ENCODE measurements around the gene LINC00305.

Gene LINC00305

GRCh38 chr18:64148988-64149387 is at the start of gene LINC00305:
Gene LINC00305 (minus strand): TSS chr18:64149088.
- no peaks in the 10 kb centered on the region for H3K4me1 ChIP-seq (ENCODE audit: insufficient read depth, low read length)
- H3K27ac ChIP-seq (ENCODE audit: low read depth, low read length), result no peak within 1 kb of the TSS
- H3K27me3 ChIP-seq (ENCODE audit: control insufficient read depth in 1 of 2, insufficient read depth in 2 of 2, low read length in 2 of 2), result no peaks in the 10 kb centered on the region
- H3K36me3 ChIP-seq (ENCODE audit: insufficient read depth, low read length), result no peaks in the 10 kb centered on the region
- H3K4me3 ChIP-seq (ENCODE audit: low read depth in 1 of 2, low read length in 2 of 2), result no peak within 1 kb of the TSS
- no peaks in the 10 kb centered on the region for H3K9me3 ChIP-seq (ENCODE audit: low read length)
- H3K9ac ChIP-seq (ENCODE audit: low read length), result no peak within 1 kb of the TSS

- Histone ChIP-seq H3K36me3 (ENCODE audit: insufficient read depth, low read length) (no peaks in the 10 kb centered on the region), H3K4me1 (ENCODE audit: insufficient read depth, low read length) (no peaks in the 10 kb centered on the region), H3K9me3 (ENCODE audit: low read length) (no peaks in the 10 kb centered on the region), H3K4me3 (ENCODE audit: low read depth in 1 of 2, low read length in 2 of 2) (no peak overlapping the region), H3K9ac (ENCODE audit: low read length) (no peak overlapping the region), H3K27ac (ENCODE audit: low read depth, low read length) (no peak overlapping the region), H3K27me3 (ENCODE audit: control insufficient read depth in 1 of 2, insufficient read depth in 2 of 2, low read length in 2 of 2) (no peaks in the 10 kb centered on the region)
Measured at GRCh38 chr18:64191069-64191468, 42.2 kb upstream of the LINC00305 start.

- no peak overlapping the region for H3K9ac ChIP-seq (ENCODE audit: low read length)
- no peaks in the 10 kb centered on the region for H3K4me1 ChIP-seq (ENCODE audit: insufficient read depth, low read length)
- H3K27me3 ChIP-seq (ENCODE audit: control insufficient read depth in 1 of 2, insufficient read depth in 2 of 2, low read length in 2 of 2), result no peaks in the 10 kb centered on the region
- no peak overlapping the region for H3K27ac ChIP-seq (ENCODE audit: low read depth, low read length)
- no peaks in the 10 kb centered on the region for H3K36me3 ChIP-seq (ENCODE audit: insufficient read depth, low read length)
- H3K4me3 ChIP-seq (ENCODE audit: low read depth in 1 of 2, low read length in 2 of 2), result no peak overlapping the region
- H3K9me3 ChIP-seq (ENCODE audit: low read length), result no peaks in the 10 kb centered on the region
Measured at GRCh38 chr18:64185987-64186386, 37.1 kb upstream of the LINC00305 start.

GRCh38 chr18:64183665-64184064 is 34.8 kb upstream of the LINC00305 start:
- Histone ChIP-seq H3K9ac (ENCODE audit: low read length) (no peak overlapping the region), H3K9me3 (ENCODE audit: low read length) (no peaks in the 10 kb centered on the region), H3K27ac (ENCODE audit: low read depth, low read length) (no peak overlapping the region), H3K36me3 (ENCODE audit: insufficient read depth, low read length) (no peaks in the 10 kb centered on the region), H3K4me1 (ENCODE audit: insufficient read depth, low read length) (no peaks in the 10 kb centered on the region), H3K27me3 (ENCODE audit: control insufficient read depth in 1 of 2, insufficient read depth in 2 of 2, low read length in 2 of 2) (no peaks in the 10 kb centered on the region), H3K4me3 (ENCODE audit: low read depth in 1 of 2, low read length in 2 of 2) (no peak overlapping the region)

- Histone ChIP-seq H3K27me3 (ENCODE audit: control insufficient read depth in 1 of 2, insufficient read depth in 2 of 2, low read length in 2 of 2) (no peaks in the 10 kb centered on the region), H3K9ac (ENCODE audit: low read length) (no peak overlapping the region), H3K9me3 (ENCODE audit: low read length) (no peaks in the 10 kb centered on the region), H3K4me1 (ENCODE audit: insufficient read depth, low read length) (no peaks in the 10 kb centered on the region), H3K36me3 (ENCODE audit: insufficient read depth, low read length) (no peaks in the 10 kb centered on the region), H3K27ac (ENCODE audit: low read depth, low read length) (no peak overlapping the region), H3K4me3 (ENCODE audit: low read depth in 1 of 2, low read length in 2 of 2) (no peak overlapping the region)
Measured at GRCh38 chr18:64180617-64181016, 31.7 kb upstream of the LINC00305 start.

- Histone ChIP-seq H3K27ac (ENCODE audit: low read depth, low read length) (no peak overlapping the region), H3K4me3 (ENCODE audit: low read depth in 1 of 2, low read length in 2 of 2) (no peak overlapping the region), H3K27me3 (ENCODE audit: control insufficient read depth in 1 of 2, insufficient read depth in 2 of 2, low read length in 2 of 2) (no peaks in the 10 kb centered on the region), H3K36me3 (ENCODE audit: insufficient read depth, low read length) (no peaks in the 10 kb centered on the region), H3K9me3 (ENCODE audit: low read length) (no peaks in the 10 kb centered on the region), H3K4me1 (ENCODE audit: insufficient read depth, low read length) (no peaks in the 10 kb centered on the region), H3K9ac (ENCODE audit: low read length) (no peak overlapping the region)
Measured at GRCh38 chr18:64180171-64180570, 31.3 kb upstream of the LINC00305 start.

- Histone ChIP-seq H3K36me3 (ENCODE audit: insufficient read depth, low read length) (no peaks in the 10 kb centered on the region), H3K9ac (ENCODE audit: low read length) (no peak overlapping the region), H3K27me3 (ENCODE audit: control insufficient read depth in 1 of 2, insufficient read depth in 2 of 2, low read length in 2 of 2) (no peaks in the 10 kb centered on the region), H3K9me3 (ENCODE audit: low read length) (no peaks in the 10 kb centered on the region), H3K4me1 (ENCODE audit: insufficient read depth, low read length) (no peaks in the 10 kb centered on the region), H3K4me3 (ENCODE audit: low read depth in 1 of 2, low read length in 2 of 2) (no peak overlapping the region), H3K27ac (ENCODE audit: low read depth, low read length) (no peak overlapping the region)
Measured at GRCh38 chr18:64179556-64180080, 30.7 kb upstream of the LINC00305 start.

- no peak overlapping the region for H3K9ac ChIP-seq (ENCODE audit: low read length)
- no peak overlapping the region for H3K4me3 ChIP-seq (ENCODE audit: low read depth in 1 of 2, low read length in 2 of 2)
- no peaks in the 10 kb centered on the region for H3K9me3 ChIP-seq (ENCODE audit: low read length)
- H3K36me3 ChIP-seq (ENCODE audit: insufficient read depth, low read length), result no peaks in the 10 kb centered on the region
- no peaks in the 10 kb centered on the region for H3K27me3 ChIP-seq (ENCODE audit: control insufficient read depth in 1 of 2, insufficient read depth in 2 of 2, low read length in 2 of 2)
- no peaks in the 10 kb centered on the region for H3K4me1 ChIP-seq (ENCODE audit: insufficient read depth, low read length)
- H3K27ac ChIP-seq (ENCODE audit: low read depth, low read length), result no peak overlapping the region
Measured at GRCh38 chr18:64178860-64179259, 30.0 kb upstream of the LINC00305 start.

GRCh38 chr18:64175432-64175831 is 26.5 kb upstream of the LINC00305 start:
- H3K4me1 ChIP-seq (ENCODE audit: insufficient read depth, low read length), result no peaks in the 10 kb centered on the region
- no peaks in the 10 kb centered on the region for H3K9me3 ChIP-seq (ENCODE audit: low read length)
- H3K4me3 ChIP-seq (ENCODE audit: low read depth in 1 of 2, low read length in 2 of 2), result no peak overlapping the region
- no peak overlapping the region for H3K27ac ChIP-seq (ENCODE audit: low read depth, low read length)
- H3K36me3 ChIP-seq (ENCODE audit: insufficient read depth, low read length), result no peaks in the 10 kb centered on the region
- H3K27me3 ChIP-seq (ENCODE audit: control insufficient read depth in 1 of 2, insufficient read depth in 2 of 2, low read length in 2 of 2), result no peaks in the 10 kb centered on the region
- H3K9ac ChIP-seq (ENCODE audit: low read length), result no peak overlapping the region

GRCh38 chr18:64171576-64171975 is 22.7 kb upstream of the LINC00305 start:
- H3K36me3 ChIP-seq (ENCODE audit: insufficient read depth, low read length), result no peaks in the 10 kb centered on the region
- no peaks in the 10 kb centered on the region for H3K4me1 ChIP-seq (ENCODE audit: insufficient read depth, low read length)
- no peaks in the 10 kb centered on the region for H3K9me3 ChIP-seq (ENCODE audit: low read length)
- no peak overlapping the region for H3K4me3 ChIP-seq (ENCODE audit: low read depth in 1 of 2, low read length in 2 of 2)
- no peak overlapping the region for H3K9ac ChIP-seq (ENCODE audit: low read length)
- no peak overlapping the region for H3K27ac ChIP-seq (ENCODE audit: low read depth, low read length)
- H3K27me3 ChIP-seq (ENCODE audit: control insufficient read depth in 1 of 2, insufficient read depth in 2 of 2, low read length in 2 of 2), result no peaks in the 10 kb centered on the region

GRCh38 chr18:64167408-64167925 is 18.6 kb upstream of the LINC00305 start:
- no peak overlapping the region for H3K27ac ChIP-seq (ENCODE audit: low read depth, low read length)
- no peaks in the 10 kb centered on the region for H3K27me3 ChIP-seq (ENCODE audit: control insufficient read depth in 1 of 2, insufficient read depth in 2 of 2, low read length in 2 of 2)
- H3K9me3 ChIP-seq (ENCODE audit: low read length), result no peaks in the 10 kb centered on the region
- no peak overlapping the region for H3K4me3 ChIP-seq (ENCODE audit: low read depth in 1 of 2, low read length in 2 of 2)
- no peaks in the 10 kb centered on the region for H3K36me3 ChIP-seq (ENCODE audit: insufficient read depth, low read length)
- no peaks in the 10 kb centered on the region for H3K4me1 ChIP-seq (ENCODE audit: insufficient read depth, low read length)
- H3K9ac ChIP-seq (ENCODE audit: low read length), result no peak overlapping the region

GRCh38 chr18:64165906-64166305 is 17.0 kb upstream of the LINC00305 start:
- Histone ChIP-seq H3K4me3 (ENCODE audit: low read depth in 1 of 2, low read length in 2 of 2) (no peak overlapping the region), H3K9ac (ENCODE audit: low read length) (no peak overlapping the region), H3K9me3 (ENCODE audit: low read length) (no peaks in the 10 kb centered on the region), H3K4me1 (ENCODE audit: insufficient read depth, low read length) (no peaks in the 10 kb centered on the region), H3K27me3 (ENCODE audit: control insufficient read depth in 1 of 2, insufficient read depth in 2 of 2, low read length in 2 of 2) (no peaks in the 10 kb centered on the region), H3K27ac (ENCODE audit: low read depth, low read length) (no peak overlapping the region), H3K36me3 (ENCODE audit: insufficient read depth, low read length) (no peaks in the 10 kb centered on the region)
